Fibroblast of peridontal ligament (primary cell): ENCODE data around the gene KIF1A.
"Not testable (repeated sequence)": the region's sequence is repeated elsewhere in the genome, so short reads cannot be mapped to it uniquely, and the experiment has no call there.

Source experiments
- DNase-seq: peaks from one replicate; pipeline ENCODE4 v3.0.0-alpha.2; 2010; ENCODE audit errors: extremely low read depth

The KIF1A gene

DNA sequence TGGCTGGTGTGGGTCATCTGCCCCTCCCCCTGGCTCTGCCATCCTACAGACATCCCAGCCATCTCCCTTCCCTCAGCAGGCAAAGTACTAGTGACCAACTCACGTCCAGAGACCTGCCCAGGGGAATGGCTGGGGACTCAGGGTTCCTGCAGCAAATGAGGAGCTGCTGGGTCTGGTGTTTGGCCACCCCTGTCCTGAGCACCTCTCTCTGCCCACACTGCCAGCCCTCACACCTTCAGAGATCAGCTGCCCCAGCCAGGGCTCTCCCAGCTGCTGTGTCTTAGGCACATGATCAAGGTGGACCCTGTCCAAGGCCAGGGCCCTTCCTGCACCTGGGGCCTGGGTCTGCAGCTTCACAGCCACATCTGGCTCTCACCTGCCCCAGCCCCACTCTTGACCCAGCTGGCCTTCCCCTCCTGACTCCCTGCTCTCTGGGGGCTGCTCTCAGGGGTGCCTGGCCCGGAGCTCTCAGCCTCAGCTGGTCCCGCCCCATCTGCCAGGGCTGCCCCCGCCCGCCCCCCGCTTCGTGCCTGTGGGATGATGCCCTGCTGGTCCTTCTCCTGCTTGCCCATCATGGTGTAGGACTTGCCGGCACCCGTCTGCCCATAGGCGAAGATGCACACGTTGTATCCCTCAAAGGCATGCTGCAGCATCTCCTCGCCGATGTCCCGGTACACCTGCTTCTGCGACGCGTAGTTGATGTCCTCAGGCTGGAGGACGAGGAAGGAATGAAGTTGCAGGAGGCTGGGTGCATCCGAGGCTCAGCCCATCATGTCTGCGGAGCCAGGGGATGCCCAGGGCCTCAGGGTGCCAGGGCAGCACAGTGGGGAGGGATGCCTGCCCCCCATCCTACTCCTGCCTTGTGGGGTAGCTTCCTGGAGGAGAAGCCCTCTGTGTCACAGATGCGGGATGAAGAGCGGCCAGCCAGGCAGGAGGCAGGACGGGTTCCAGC is 32.2 kb downstream of the KIF1A start:
- no peak for DNase-seq

DNA sequence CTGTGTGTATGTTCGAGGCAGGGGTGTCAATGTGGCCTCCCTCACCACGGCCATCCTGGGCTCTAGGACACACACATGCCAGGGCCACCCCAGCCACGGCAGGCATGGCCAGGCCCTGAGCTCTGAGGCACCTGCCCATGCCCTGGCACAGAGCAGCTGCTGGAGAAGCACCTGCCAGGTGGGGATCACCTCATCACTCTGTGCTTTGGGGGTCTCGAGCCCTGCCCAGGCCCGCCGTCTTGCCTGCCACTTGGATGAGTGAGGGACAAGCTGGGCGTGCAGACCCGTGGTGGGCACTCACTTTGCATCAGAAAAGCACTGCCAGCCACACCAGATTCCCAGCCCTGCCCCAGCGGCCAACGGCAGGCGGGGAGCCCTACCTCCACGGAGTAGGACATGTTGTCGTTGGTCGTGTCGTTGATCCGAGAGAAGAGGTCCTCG is 33.1 kb downstream of the KIF1A start:
- DNase-seq = no peak

GRCh38 chr2:240786355-240786841 is 33.6 kb downstream of the KIF1A start:
- DNase-seq = no peak

DNA sequence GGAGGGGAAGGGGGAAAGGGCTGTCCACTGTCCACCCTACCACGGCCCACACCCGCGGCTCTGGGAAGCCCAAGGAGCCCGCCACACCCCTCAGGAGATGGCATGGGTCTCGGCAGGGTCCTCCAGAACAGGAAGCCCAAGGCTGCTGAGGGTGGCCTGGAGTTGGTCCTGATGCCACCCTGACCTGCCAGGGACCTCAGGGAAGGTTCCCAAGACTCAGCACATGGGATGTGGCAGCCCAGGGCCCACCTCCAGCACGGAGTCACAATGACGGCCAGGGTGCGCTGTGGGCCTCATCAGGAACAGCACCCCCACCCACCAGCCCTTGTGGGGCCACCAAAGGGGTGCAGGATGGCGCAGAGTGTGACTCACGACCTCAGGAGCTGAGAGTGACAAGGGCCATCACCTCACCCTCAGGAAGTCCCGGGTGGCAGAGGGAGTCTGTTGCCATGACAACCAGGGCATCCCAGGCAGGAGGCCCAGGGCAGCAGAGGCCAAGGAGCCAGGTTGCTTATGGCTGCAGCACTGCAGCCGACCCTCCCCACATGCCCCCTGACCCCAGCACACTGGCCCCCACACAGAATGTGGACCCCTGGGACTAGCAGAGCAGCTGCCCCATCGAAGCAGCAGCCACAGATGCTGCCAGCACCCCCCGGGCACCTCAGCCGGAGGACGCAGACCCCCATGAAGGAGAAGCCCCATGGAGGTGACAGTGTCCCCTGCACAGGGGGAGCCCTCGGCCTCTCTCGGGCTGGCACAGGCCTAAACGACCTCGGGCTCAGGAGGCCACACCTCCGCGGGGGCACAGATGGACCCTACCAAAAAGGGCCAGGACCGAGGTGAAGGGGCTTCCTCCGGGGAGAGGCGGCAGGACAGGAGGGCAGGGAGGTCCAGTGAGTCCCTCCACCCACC is 34.3 kb downstream of the KIF1A start:
- no peak for DNase-seq

DNA sequence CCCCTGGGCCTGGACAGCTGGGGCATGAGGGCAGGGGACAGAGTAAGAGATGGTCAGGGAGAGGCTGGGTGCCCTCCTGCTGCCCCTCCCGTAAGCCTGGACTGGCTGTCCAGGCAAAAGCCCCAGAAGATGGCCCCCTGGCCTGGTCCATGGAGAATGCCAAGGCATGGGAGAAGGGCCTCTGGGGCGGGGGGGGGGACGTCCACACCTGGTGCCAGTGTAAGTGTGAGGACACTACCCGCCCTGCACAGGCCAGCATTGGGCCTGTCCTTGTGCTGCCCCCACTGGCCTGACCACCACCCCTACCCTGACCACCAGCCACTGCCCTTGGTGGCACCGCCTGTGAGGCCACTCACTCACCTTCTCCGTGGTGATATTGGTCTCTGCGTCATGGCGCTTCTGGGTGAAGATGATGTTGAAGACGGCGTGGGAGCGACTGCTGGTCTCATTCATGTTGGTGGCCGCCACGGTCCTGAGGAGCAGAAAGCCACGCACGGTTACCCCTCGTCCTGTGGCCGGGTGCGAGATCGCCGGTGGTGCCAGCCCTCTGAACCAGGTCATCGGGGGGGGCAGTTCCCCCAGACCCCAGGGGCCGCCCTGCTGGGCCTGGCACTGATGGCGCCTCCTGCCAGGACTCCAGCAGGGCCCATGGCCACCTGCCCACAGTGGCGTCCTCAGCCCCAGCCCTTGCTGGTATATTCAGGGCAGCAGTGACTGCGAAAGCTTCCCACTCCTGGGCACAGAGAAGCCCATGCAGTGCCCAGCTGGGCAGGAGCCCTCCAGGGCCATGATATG is 35.2 kb downstream of the KIF1A start:
- DNase-seq = no peak

- DNase-seq = no peak
These were observed 36.0 kb downstream of the KIF1A start for GRCh38 chr2:240783819-240784621.

GRCh38 chr2:240782886-240783818 is 36.9 kb downstream of the KIF1A start:
- DNase-seq = no peak

DNA sequence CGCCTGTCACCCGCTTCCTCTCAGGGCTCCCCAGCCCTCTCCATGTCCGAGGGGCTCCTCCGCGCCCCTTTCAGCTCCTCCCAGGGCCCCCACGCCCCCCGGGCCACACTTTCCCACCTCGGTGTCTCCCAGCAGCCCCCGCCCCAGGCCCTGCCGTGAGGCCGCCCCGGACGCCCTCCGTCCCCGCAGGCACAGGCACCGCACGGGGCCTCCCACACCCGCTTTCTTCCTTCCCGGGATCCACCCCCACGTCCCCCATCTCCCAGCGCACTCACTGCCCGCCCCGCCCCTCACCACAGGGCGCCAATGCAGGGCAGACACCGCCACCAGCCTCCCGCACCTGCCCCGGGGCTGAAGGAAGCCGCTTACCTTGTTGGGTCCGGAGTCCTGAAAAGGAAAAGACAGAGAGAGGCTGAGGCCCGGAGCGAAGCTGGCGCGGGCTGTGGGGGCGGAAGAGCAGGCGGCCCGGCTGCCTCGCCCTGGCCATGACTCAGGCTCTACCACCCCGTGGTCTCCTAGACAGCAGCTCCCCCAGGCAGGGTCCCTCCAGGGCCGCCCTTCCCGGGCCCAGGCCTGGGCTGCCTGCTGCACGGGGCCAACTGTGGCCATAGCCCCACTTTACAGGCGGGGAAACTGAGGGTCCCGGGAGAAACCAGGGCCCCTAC is 37.7 kb downstream of the KIF1A start:
- no peak for DNase-seq

GRCh38 chr2:240781471-240782220 is 38.4 kb downstream of the KIF1A start:
- DNase-seq = no peak

GRCh38 chr2:240780023-240780700 is 39.9 kb downstream of the KIF1A start:
- peak; percentile 2 for DNase-seq

DNA sequence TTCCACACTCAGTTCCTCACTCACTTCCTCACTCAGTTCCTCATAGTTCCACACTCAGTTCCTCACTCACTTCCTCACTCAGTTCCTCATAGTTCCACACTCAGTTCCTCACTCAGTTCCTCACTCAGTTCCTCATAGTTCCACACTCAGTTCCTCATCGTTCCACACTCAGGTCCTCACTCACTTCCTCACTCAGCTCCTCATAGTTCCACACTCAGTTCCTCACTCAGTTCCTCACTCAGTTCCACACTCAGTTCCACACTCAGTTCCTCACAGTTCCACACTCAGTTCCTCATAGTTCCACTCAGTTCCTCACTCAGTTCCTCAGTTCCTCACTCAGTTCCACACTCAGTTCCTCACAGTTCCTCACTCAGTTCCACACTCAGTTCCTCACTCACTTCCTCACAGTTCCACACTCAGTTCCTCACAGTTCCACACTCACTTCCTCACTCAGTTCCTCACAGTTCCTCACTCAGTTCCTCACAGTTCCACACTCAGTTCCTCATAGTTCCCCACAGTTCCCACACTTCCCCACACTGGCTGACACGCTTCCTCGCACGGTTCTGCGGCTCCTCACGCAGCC is 40.7 kb downstream of the KIF1A start:
- DNase-seq = not testable (repeated sequence)

DNA sequence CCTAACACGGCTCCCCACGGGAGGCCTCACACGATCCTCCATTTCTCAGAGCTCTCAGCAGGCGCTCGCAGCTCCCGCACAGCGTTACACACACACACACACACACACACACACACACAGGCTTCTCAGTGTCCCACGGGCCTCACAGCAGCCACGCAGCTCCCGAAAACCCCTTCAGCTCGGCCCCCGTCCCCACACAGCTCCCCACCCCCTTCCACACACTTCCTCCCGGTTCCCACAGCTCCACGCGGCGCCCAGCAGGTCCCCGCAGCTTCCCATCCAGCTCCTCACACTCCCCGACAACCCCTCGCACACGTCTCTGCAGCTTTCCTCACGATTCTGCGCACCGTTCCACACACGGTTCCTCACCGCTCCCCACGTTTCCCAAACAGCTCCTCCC is 41.6 kb downstream of the KIF1A start:
- no peak for DNase-seq

- DNase-seq = no peak
These were observed 42.4 kb downstream of the KIF1A start for GRCh38 chr2:240777456-240778212.

DNA sequence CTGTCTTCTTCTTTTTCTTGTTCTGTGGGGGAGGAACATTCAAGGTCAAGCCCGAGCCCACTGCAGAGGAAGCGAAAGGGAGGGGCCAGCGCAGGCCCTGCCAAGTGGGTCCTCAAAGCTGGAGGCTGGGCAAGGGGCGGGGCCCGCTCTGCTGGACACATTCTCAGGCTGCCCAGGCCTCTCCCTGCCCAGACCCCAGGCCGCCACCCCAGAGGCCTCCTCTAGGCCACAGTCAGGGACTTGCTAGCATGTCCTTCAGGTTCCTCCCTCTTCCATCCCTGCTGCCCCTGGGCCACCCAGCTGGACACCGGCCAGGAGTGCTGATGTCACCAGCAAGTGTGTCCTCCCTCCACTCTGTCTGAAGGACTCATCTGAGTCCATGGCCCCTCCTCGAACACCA is 44.1 kb downstream of the KIF1A start:
- no peak for DNase-seq

- DNase-seq = no peak
These were observed 45.2 kb downstream of the KIF1A start for GRCh38 chr2:240774856-240775255.

GRCh38 chr2:240769096-240769495 is 50.9 kb downstream of the KIF1A start:
- DNase-seq = no peak

GRCh38 chr2:240768216-240768615 is 51.8 kb downstream of the KIF1A start:
- DNase-seq = no peak
